SK-N-MC (cell line): ENCODE results near the gene BTBD6.

Experiments
- EZH2 ChIP-seq: fragments of 200-600 bp; sonication (generic); IDR thresholded peaks from one replicate; pipeline ENCODE4 v1.6.1; 2017; ENCODE audit warnings: antibody characterized with exemption
- POLR2AphosphoS5 ChIP-seq: IDR thresholded peaks from 2 replicates; pipeline ENCODE4 v1.6.1; 2012; ENCODE audit warnings: mild to moderate bottlenecking, low read depth, low read length, borderline replicate concordance

DNA sequence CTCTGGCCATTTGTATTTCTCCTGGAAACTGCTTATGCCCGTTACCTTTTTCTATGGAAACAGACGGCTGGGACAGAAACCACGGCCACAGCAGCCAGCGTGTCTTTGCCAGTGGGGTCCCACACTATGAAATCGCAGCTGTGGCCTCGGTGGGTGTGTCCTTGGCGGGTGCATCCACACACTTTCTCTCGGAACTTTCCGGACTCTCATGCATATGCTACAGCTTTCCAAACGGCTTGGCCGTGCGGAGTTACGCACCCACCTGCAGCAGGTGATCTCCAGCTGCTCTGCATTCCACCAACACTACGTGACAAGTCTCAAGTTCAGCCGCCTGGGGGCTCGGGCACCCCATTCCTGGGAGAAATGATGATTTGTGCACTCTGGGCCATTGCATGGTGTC, 1.3 kb upstream of the BTBD6 start:
- TF ChIP-seq EZH2 (no peak), POLR2AphosphoS5 (no peak)
